SK-N-SH treated with all-trans-retinoic acid at 6 μM for 48 hours (cell line): Measurements from ENCODE around the gene PRPS2.

ENCODE experiments used
- ESRRG ChIP-seq: fragments of 250-450 bp; sonication (Bioruptor Pico); IDR thresholded peaks from 2 replicates; pipeline ENCODE4 v1.6.1; 2021; ENCODE audit warnings: mild to moderate bottlenecking
- OSR1 ChIP-seq: fragments of 250-450 bp; sonication (Bioruptor Pico); IDR thresholded peaks from 2 replicates; pipeline ENCODE4 v1.8.0; 2022; ENCODE audit warnings: moderate library complexity, mild to moderate bottlenecking, inconsistent platforms
- ZFP30 ChIP-seq: fragments of 450-650 bp; formaldehyde crosslinking; IDR thresholded peaks from 2 replicates; pipeline ENCODE4 v1.5.0; 2022; ENCODE audit warnings: mild to moderate bottlenecking, moderate library complexity

GRCh38 chrX:12843668-12844279 lies 52.6 kb downstream of the PRPS2 start:
- TF ChIP-seq ZFP30 (CRISPR knock-in tag): no peak
- TF ChIP-seq ESRRG (CRISPR knock-in tag): no peak
- no peak for TF ChIP-seq OSR1 (CRISPR knock-in tag)
